Endothelial cell of umbilical vein (primary cell): Measurements from ENCODE around the gene CFD. TPM values are rescaled to one million over a fixed set of nuclear protein-coding genes. Genes with fewer than 3 reads are reported as not detected.

Experiments used
- BruUV-seq: library from RNA; stranded (reverse); fragments of 400-500 nt; replicated peaks from 2 replicates; lab custom pipeline; 2021; lab: Mats Ljungman, UMichigan
- CTCF ChIA-PET: fragments of 300-600, 350-600 bp; sonication (Branson Sonifier 250); formaldehyde crosslinking; loops from one replicate; lab custom pipeline; 2021; ENCODE audit warnings: antibody characterized with exemption, inconsistent platforms; lab: Charles Lee
- POLR2A ChIA-PET: fragments of 300-600, 350-600 bp; sonication (Branson Sonifier 250); formaldehyde crosslinking; loops from one replicate; lab custom pipeline; 2021; ENCODE audit warnings: antibody characterized with exemption, inconsistent platforms; lab: Charles Lee
- DNase-seq: peaks from one replicate; pipeline ENCODE4 v3.0.0-alpha.2; 2011; ENCODE audit warnings: low read depth, low spot score
- FAIRE-seq: peaks from 2 replicates; lab custom pipeline; 2011; peaks lifted over from hg19 to GRCh38; lab: Jason Lieb, UNC
- H2AFZ ChIP-seq: 2 replicates; pipeline ENCODE4 v1.6.0; 2012; ENCODE audit warnings: low read depth, low read length, control low read depth, inconsistent platforms
- H3K27ac ChIP-seq: 2 replicates; pipeline ENCODE4 v1.5.1; 2011; ENCODE audit warnings: low read depth, mild to moderate bottlenecking, control low read depth, low read length, moderate library complexity; ENCODE audit not compliant: insufficient read depth
- H3K27me3 ChIP-seq, 2 experiments: 2 replicates each; pipeline versions ENCODE4 v1.6.0 to v1.6.1; 2011; ENCODE audit warnings: low read length in 2 of 2, mixed read lengths in 1 of 2; ENCODE audit not compliant: control insufficient read depth in 2 of 2, insufficient read depth in 2 of 2
- H3K36me3 ChIP-seq, 2 experiments: 2 replicates in 1 of 2; 3 replicates in 1 of 2; pipeline ENCODE4 v1.5.1; 2011; ENCODE audit warnings: low read length in 2 of 2, mild to moderate bottlenecking in 1 of 2, moderate library complexity in 1 of 2; ENCODE audit not compliant: control insufficient read depth in 2 of 2, insufficient read depth in 2 of 2; ENCODE audit errors: extremely low read depth in 1 of 2
- H3K4me1 ChIP-seq: 3 replicates; pipeline ENCODE4 v1.5.1; 2011; ENCODE audit warnings: mild to moderate bottlenecking, low read length; ENCODE audit not compliant: control insufficient read depth, insufficient read depth; ENCODE audit errors: extremely low read depth
- H3K4me2 ChIP-seq: 2 replicates; pipeline ENCODE4 v1.6.1; 2011; ENCODE audit warnings: low read length, control low read depth, mixed read lengths; ENCODE audit not compliant: insufficient read depth
- H3K4me3 ChIP-seq, 3 experiments: fragments of 200-600 bp in 1 of 3; sonication (generic), shearing (Covaris generic) in 1 of 3; replicated peaks in 1 of 3; 2 replicates each; pipeline ENCODE4 v1.5.1; 2011 to 2016; ENCODE audit warnings: control low read depth in 3 of 3, low read length in 3 of 3, mild to moderate bottlenecking in 2 of 3, inconsistent platforms in 1 of 3, low read depth in 1 of 3, moderate library complexity in 1 of 3; ENCODE audit not compliant: insufficient read depth in 1 of 3
- H3K79me2 ChIP-seq: 2 replicates; pipeline ENCODE4 v1.6.0; 2012; ENCODE audit warnings: low read length, inconsistent platforms; ENCODE audit not compliant: control insufficient read depth, insufficient read depth
- H3K9ac ChIP-seq: replicated peaks from 2 replicates; pipeline ENCODE3; 2011; ENCODE audit warnings: low read length, control low read depth; ENCODE audit not compliant: insufficient read depth; ENCODE audit errors: extremely low read depth
- H3K9me1 ChIP-seq: replicated peaks from 3 replicates; pipeline ENCODE4 v1.6.0; 2011; ENCODE audit warnings: mild to moderate bottlenecking, low read length; ENCODE audit not compliant: control insufficient read depth, insufficient read depth; ENCODE audit errors: extremely low read depth
- H3K9me3 ChIP-seq: replicated peaks from 2 replicates; pipeline ENCODE4 v1.5.1; 2012; ENCODE audit warnings: low read length, inconsistent platforms; ENCODE audit not compliant: control insufficient read depth, insufficient read depth
- H4K20me1 ChIP-seq: replicated peaks from 2 replicates; pipeline ENCODE3; 2011; ENCODE audit warnings: mild to moderate bottlenecking, low read length; ENCODE audit not compliant: control insufficient read depth, insufficient read depth; ENCODE audit errors: extremely low read depth
- CTCF ChIP-seq, 2 donors: IDR thresholded peaks; 1 replicate in 1 of 2; 2 replicates in 1 of 2; pipeline ENCODE4 v1.5.1; 2011; ENCODE audit warnings: low read length in 2 of 2, mild to moderate bottlenecking in 2 of 2, moderate library complexity in 2 of 2, control low read depth in 1 of 2, inconsistent platforms in 1 of 2, low read depth in 1 of 2; ENCODE audit not compliant: insufficient read depth in 1 of 2; ENCODE audit errors: extremely low read depth in 1 of 2
- EZH2 ChIP-seq: IDR thresholded peaks from 2 replicates; pipeline ENCODE4 v1.6.1; 2012; ENCODE audit warnings: borderline replicate concordance, low read depth, mild to moderate bottlenecking, moderate library complexity, low read length, inconsistent platforms; ENCODE audit not compliant: severe bottlenecking
- FOS ChIP-seq: IDR thresholded peaks from 2 replicates; pipeline ENCODE4 v1.6.1; 2011; ENCODE audit warnings: mild to moderate bottlenecking, low read length, moderate library complexity, borderline replicate concordance; ENCODE audit not compliant: insufficient read depth
- GATA2 ChIP-seq: IDR thresholded peaks from 2 replicates; pipeline ENCODE4 v1.7.0; 2011; ENCODE audit warnings: low read depth, mild to moderate bottlenecking, moderate library complexity, mixed read lengths, low read length; ENCODE audit not compliant: insufficient read length, insufficient read depth
- JUN ChIP-seq: IDR thresholded peaks from 2 replicates; pipeline ENCODE4 v1.6.1; 2011; ENCODE audit warnings: borderline replicate concordance, low read depth; ENCODE audit not compliant: insufficient read length, insufficient read depth
- MAX ChIP-seq: IDR thresholded peaks from 2 replicates; pipeline ENCODE4 v1.6.1; 2011; ENCODE audit not compliant: insufficient read depth, insufficient read length
- MYC ChIP-seq: IDR thresholded peaks from one replicate; pipeline ENCODE4 v1.6.1; 2011; ENCODE audit warnings: mild to moderate bottlenecking, low read depth, low read length
- POLR2A ChIP-seq: IDR thresholded peaks from 2 replicates; pipeline ENCODE4 v1.6.1; 2012; ENCODE audit warnings: low read depth, mild to moderate bottlenecking, control low read depth, low read length
- POLR2AphosphoS5 ChIP-seq: IDR thresholded peaks from 2 replicates; pipeline ENCODE4 v1.6.1; 2012; ENCODE audit warnings: low read depth, mild to moderate bottlenecking, control low read depth, low read length, moderate library complexity; ENCODE audit not compliant: insufficient read depth
- dilution Hi-C: fragments of 300-500 bp; cut with MboI; formaldehyde crosslinking; loops from one replicate; pipeline ENCODE4 v1.15.0; 2019; ENCODE audit warnings: low sequenced_read_pairs; ENCODE audit not compliant: extremely low pct_ligation_motif_present
- intact Hi-C: fragments of 100-400 bp; cut with micrococcal nuclease; formaldehyde crosslinking; loops from one replicate; pipeline ENCODE4 v1.10.0; 2022
- polyA plus RNA-seq, 4 experiments: library from polyadenylated mRNA; depleted of rRNA in 3 of 4; stranded (reverse) in 3 of 4; unstranded in 1 of 4; fragments of >200 nt; gene quantifications; 2 replicates each; pipeline versions ENCODE4 v1.2.1 to v1.2.3, GENCODE V29; 2011 to 2012; ENCODE audit warnings: missing spikeins in 1 of 4
- total RNA-seq: library from RNA; stranded (reverse); gene quantifications from 2 replicates; pipeline ENCODE4 v1.2.3, GENCODE V29; 2021

The CFD gene
- total and polyA plus RNA-seq, 2 donors (not counting 3 experiments of a cell fraction or from before 2014, with no cell fraction given) = 0.25 to 0.40 TPM

GRCh38 chr19:882871-883497, 23.5 kb downstream of the CFD start:
- BruUV-seq = no TSS peak
- intact Hi-C loops (no loop called here), dilution Hi-C loops (no loop called here)
- CTCF ChIA-PET = interaction anchor here (1.2 kb wide), 1 partner anchor 26 kb away, joined by 4 read pairs; no protein-coding TSS in a partner anchor
- Histone ChIP-seq H3K36me3 (peaks cover 6 to 35% of the 10 kb centered on the region in 2 experiments), H2AFZ (no peak overlapping the region), H3K4me3 (no peak overlapping the region), H3K9me1 (no peaks in the 10 kb centered on the region), H3K9me3 (no peaks in the 10 kb centered on the region), H3K27me3 (no peaks in the 10 kb centered on the region), H4K20me1 (no peaks in the 10 kb centered on the region), H3K79me2 (no peaks in the 10 kb centered on the region), H3K9ac (no peak overlapping the region), H3K4me2 (no peak overlapping the region), H3K4me1 (no peaks in the 10 kb centered on the region), H3K27ac (no peak overlapping the region)
- POLR2A ChIA-PET = no interaction called here
- no peak for FAIRE-seq
- DNase-seq = no peak
- TF ChIP-seq EZH2 (no peak), CTCF (IDR thresholded peaks at IDR 0.05; ENCODE audit: extremely low read depth in 1 of 2, insufficient read depth in 1 of 2, low read depth in 1 of 2, low read length in 2 of 2) (no peak), MAX (no peak), JUN (no peak), GATA2 (no peak), MYC (no peak), POLR2AphosphoS5 (no peak), FOS (no peak), POLR2A (no peak)
